ENCODE measurements around the gene EDAR. TPM values are rescaled to one million over a fixed set of nuclear protein-coding genes. Genes with fewer than 3 reads are reported as not detected.

Gene EDAR
- polyA plus RNA-seq, 3 donors: not detected

DNA sequence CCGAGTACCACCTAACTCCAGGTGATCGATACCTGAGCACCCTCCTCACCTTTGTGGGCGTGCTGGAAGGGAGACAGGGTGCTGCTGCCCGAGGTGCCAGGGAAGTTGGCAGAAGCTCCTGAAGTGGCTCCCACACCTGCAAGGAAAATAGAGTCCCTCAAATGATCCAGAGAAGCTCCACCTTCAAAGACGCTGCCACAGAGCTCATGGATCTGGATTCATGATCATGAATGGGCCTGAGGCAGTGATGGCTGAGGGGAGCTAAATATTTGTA lies 76.5 kb downstream of the EDAR start:
- Histone ChIP-seq H2AFZ (ENCODE audit: insufficient read depth, low read depth, low read length, poor library complexity, severe bottlenecking) (no peak overlapping the region), H3K27me3 (ENCODE audit: control insufficient read depth in 2 of 2, insufficient read depth in 2 of 2, low read length in 2 of 2) (no peaks in the 10 kb centered on the region), H3K9me3 (replicated peaks in 1 of 2; ENCODE audit: control insufficient read depth in 1 of 2, insufficient read depth in 1 of 2, low read length in 2 of 2) (no peaks in the 10 kb centered on the region), H3K4me3 (replicated peaks in 1 of 3; ENCODE audit: low read depth in 2 of 3, low read length in 3 of 3) (no peak overlapping the region), H3K27ac (ENCODE audit: low read depth in 1 of 2, low read length in 2 of 2) (no peak overlapping the region), H3K4me2 (replicated peaks; ENCODE audit: extremely low read depth, low read length, poor library complexity, severe bottlenecking) (no peak overlapping the region), H3K9ac (ENCODE audit: insufficient read depth, low read length, poor library complexity, severe bottlenecking) (no peak overlapping the region), H3K79me2 (ENCODE audit: insufficient read depth, low read length) (no peaks in the 10 kb centered on the region), H3K36me3 (replicated peaks in 1 of 2; ENCODE audit: control insufficient read depth in 1 of 2, insufficient read depth in 2 of 2, low read length in 2 of 2) (no peaks in the 10 kb centered on the region), H4K20me1 (ENCODE audit: insufficient read depth, low read length) (no peaks in the 10 kb centered on the region), H3K4me1 (ENCODE audit: control insufficient read depth in 1 of 2, insufficient read depth in 2 of 2, low read length in 2 of 2) (no peaks in the 10 kb centered on the region)
- WGBS (ENCODE audit: insufficient coverage): 83% methylated on average over 5 of the region's 5 CpGs
- Mint-ChIP-seq H3K36me3 (no peaks in the 10 kb centered on the region), H3K27ac (no peak overlapping the region), H3K9me3 (peaks cover 0 to 3% (median 0%) of the 10 kb centered on the region in 7 donors), H3K4me3 (no peak overlapping the region), H3K4me1 (peaks cover 1% of the 10 kb centered on the region), H3K27me3 (ENCODE audit: low read depth in 3 of 3) (peaks cover 0 to 4% (median 3%) of the 10 kb centered on the region in 3 donors)
- intact Hi-C loops (cut with micrococcal nuclease): no loop called here
- TF ChIP-seq, protein P1, sequence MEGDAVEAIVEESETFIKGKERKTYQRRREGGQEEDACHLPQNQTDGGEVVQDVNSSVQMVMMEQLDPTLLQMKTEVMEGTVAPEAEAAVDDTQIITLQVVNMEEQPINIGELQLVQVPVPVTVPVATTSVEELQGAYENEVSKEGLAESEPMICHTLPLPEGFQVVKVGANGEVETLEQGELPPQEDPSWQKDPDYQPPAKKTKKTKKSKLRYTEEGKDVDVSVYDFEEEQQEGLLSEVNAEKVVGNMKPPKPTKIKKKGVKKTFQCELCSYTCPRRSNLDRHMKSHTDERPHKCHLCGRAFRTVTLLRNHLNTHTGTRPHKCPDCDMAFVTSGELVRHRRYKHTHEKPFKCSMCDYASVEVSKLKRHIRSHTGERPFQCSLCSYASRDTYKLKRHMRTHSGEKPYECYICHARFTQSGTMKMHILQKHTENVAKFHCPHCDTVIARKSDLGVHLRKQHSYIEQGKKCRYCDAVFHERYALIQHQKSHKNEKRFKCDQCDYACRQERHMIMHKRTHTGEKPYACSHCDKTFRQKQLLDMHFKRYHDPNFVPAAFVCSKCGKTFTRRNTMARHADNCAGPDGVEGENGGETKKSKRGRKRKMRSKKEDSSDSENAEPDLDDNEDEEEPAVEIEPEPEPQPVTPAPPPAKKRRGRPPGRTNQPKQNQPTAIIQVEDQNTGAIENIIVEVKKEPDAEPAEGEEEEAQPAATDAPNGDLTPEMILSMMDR (IDR thresholded peaks at IDR 0.05): no peak
- DNase-seq: no peak

DNA sequence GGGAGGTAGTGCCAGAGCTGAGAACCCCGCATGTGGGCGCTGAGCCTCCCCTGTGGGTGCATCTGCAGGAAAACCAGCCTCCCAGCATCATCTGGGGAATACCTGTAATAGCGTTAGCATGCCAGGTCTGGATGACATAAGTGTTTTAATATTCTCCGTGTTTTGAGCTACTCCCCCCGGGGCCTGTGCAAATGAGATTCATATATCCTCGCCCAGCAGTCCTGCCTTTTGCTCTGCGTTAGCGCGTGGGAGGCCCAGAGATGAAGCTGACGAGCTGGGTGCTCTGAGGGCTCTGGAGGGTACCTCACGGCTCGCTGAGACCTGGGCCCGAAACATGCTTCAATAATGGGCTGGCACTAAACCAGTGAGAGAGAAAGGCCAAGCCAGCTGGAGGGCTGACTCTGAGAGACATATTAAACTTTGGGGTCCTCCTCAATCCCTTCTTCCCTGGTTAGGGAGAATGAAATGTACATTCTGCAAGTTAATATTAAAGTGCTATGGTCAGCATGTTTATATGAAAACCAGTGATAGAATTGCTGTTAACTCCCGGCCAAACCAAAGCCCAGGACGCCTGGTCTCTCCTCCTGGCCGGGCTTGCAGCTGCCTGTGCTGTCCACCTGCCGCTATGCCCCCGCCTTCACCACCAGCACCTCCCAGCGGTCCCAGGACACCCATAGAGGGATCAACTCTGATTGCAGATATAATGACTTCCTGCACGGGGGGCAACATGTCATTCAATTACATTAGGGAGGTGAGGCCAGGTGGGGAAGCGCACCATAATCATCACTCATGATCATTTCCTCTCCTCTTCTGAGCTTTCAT lies 77.0 kb downstream of the EDAR start:
- Histone ChIP-seq H3K27me3 (ENCODE audit: control insufficient read depth in 2 of 2, insufficient read depth in 2 of 2, low read length in 2 of 2) (no peaks in the 10 kb centered on the region), H3K36me3 (replicated peaks in 1 of 2; ENCODE audit: control insufficient read depth in 1 of 2, insufficient read depth in 2 of 2, low read length in 2 of 2) (no peaks in the 10 kb centered on the region), H3K4me3 (replicated peaks in 1 of 3; ENCODE audit: low read depth in 2 of 3, low read length in 3 of 3) (no peak overlapping the region), H3K27ac (ENCODE audit: low read depth in 1 of 2, low read length in 2 of 2) (no peak overlapping the region), H2AFZ (ENCODE audit: insufficient read depth, low read depth, low read length, poor library complexity, severe bottlenecking) (no peak overlapping the region), H3K79me2 (ENCODE audit: insufficient read depth, low read length) (no peaks in the 10 kb centered on the region), H4K20me1 (ENCODE audit: insufficient read depth, low read length) (no peaks in the 10 kb centered on the region), H3K4me1 (ENCODE audit: control insufficient read depth in 1 of 2, insufficient read depth in 2 of 2, low read length in 2 of 2) (no peaks in the 10 kb centered on the region), H3K9me3 (replicated peaks in 1 of 2; ENCODE audit: control insufficient read depth in 1 of 2, insufficient read depth in 1 of 2, low read length in 2 of 2) (no peaks in the 10 kb centered on the region), H3K4me2 (replicated peaks; ENCODE audit: extremely low read depth, low read length, poor library complexity, severe bottlenecking) (no peak overlapping the region), H3K9ac (ENCODE audit: insufficient read depth, low read length, poor library complexity, severe bottlenecking) (no peak overlapping the region)
- H3K9me3 Mint-ChIP-seq: peaks cover 0 to 3% (median 0%) of the 10 kb centered on the region in 7 donors
- no peak overlapping the region for H3K4me3 Mint-ChIP-seq
- WGBS (ENCODE audit: insufficient coverage): 89% methylated on average over 14 of the region's 21 CpGs
- H3K27me3 Mint-ChIP-seq (ENCODE audit: low read depth in 3 of 3): peaks cover 0 to 3% (median 2%) of the 10 kb centered on the region in 3 donors
- DNase-seq: no peak
- no peaks in the 10 kb centered on the region for H3K36me3 Mint-ChIP-seq
- no peak overlapping the region for H3K27ac Mint-ChIP-seq
- intact Hi-C loops (cut with micrococcal nuclease): no loop called here
- TF ChIP-seq, protein P1 (IDR thresholded peaks at IDR 0.05): no peak
- H3K4me1 Mint-ChIP-seq: peaks cover under 1% of the 10 kb centered on the region
